T-cell (primary cell): ENCODE measurements around the gene PPHLN1. TPM values are rescaled to one million over a fixed set of nuclear protein-coding genes. Genes with fewer than 3 reads are reported as not detected.

ENCODE experiments used
- ATAC-seq, 4 experiments: fragments of 200-7000 bp in 3 of 4; fragments of 150-1000 bp in 1 of 4; cut with Tn5 transposase; replicated peaks in 1 of 4; 1 replicate in 3 of 4; 2 replicates in 1 of 4; pipeline ENCODE4 v1.10.0; 2021; ENCODE audit warnings: moderate library complexity in 3 of 4, mild to moderate bottlenecking in 2 of 4, moderate number of reproducible peaks in 1 of 4
- CTCF ChIA-PET, 2 donors: fragments of 300-600 bp; sonication (Branson Sonifier 250); formaldehyde crosslinking; loops; one replicate each; lab custom pipeline; 2022; ENCODE audit warnings: antibody characterized with exemption in 2 of 2; lab: Charles Lee
- POLR2A ChIA-PET, 2 donors: fragments of 300-600 bp; sonication (Branson Sonifier 250); formaldehyde crosslinking; loops; one replicate each; lab custom pipeline; 2022; ENCODE audit warnings: antibody characterized with exemption in 2 of 2; lab: Charles Lee
- DNase-seq, 35 experiments: peaks; one replicate each; pipeline versions ENCODE4 v3.0.0 to v3.0.0-alpha.2; 2013 to 2023
- H3K27ac ChIP-seq: one replicate; pipeline ENCODE4 v1.5.1; 2013; ENCODE audit warnings: low read length
- H3K27me3 ChIP-seq, 2 experiments: replicated peaks in 1 of 2; 1 replicate in 1 of 2; 2 replicates in 1 of 2; pipeline versions ENCODE4 v1.6.1 to v1.7.0; 2013; ENCODE audit warnings: low read length in 1 of 2, mixed read lengths in 1 of 2; ENCODE audit not compliant: control insufficient read depth in 2 of 2, insufficient read depth in 2 of 2; ENCODE audit errors: extremely low read depth in 1 of 2
- H3K36me3 ChIP-seq, 2 donors: 1 replicate in 1 of 2; 2 replicates in 1 of 2; pipeline versions ENCODE4 v1.6.1 to v1.7.0; 2013; ENCODE audit warnings: low read length in 1 of 2; ENCODE audit not compliant: control insufficient read depth in 2 of 2, insufficient read depth in 1 of 2; ENCODE audit errors: extremely low read depth in 1 of 2
- H3K4me1 ChIP-seq, 2 experiments: 1 replicate in 1 of 2; 2 replicates in 1 of 2; pipeline versions ENCODE4 v1.6.1 to v1.7.0; 2013; ENCODE audit warnings: low read length in 2 of 2, mixed read lengths in 1 of 2; ENCODE audit not compliant: insufficient read depth in 2 of 2, control insufficient read depth in 1 of 2; ENCODE audit errors: extremely low read depth in 1 of 2
- H3K4me3 ChIP-seq, 2 donors: 1 replicate in 1 of 2; 2 replicates in 1 of 2; pipeline versions ENCODE4 v1.5.1 to v1.7.0; 2013; ENCODE audit warnings: mild to moderate bottlenecking in 2 of 2, low read length in 1 of 2, moderate library complexity in 1 of 2; ENCODE audit not compliant: control insufficient read depth in 1 of 2; ENCODE audit errors: extremely low read depth in 1 of 2
- H3K9me3 ChIP-seq: 2 replicates; pipeline ENCODE4 v1.7.0; 2013
- H3K27ac Mint-ChIP-seq, 2 donors: one replicate each; pipeline ENCODE4 v1.8.0; 2020 to 2021; ENCODE audit warnings: mild to moderate bottlenecking in 2 of 2, mixed read lengths in 2 of 2
- H3K27me3 Mint-ChIP-seq, 2 donors: one replicate each; pipeline ENCODE4 v1.8.0; 2021 to 2022; ENCODE audit warnings: mixed read lengths in 2 of 2
- H3K36me3 Mint-ChIP-seq: one replicate; pipeline ENCODE4 v1.8.0; 2021; ENCODE audit warnings: mixed read lengths
- H3K4me1 Mint-ChIP-seq, 3 donors: one replicate each; pipeline ENCODE4 v1.8.0; 2020 to 2022; ENCODE audit warnings: mixed read lengths in 3 of 3, mild to moderate bottlenecking in 1 of 3
- H3K4me3 Mint-ChIP-seq, 3 donors: one replicate each; pipeline ENCODE4 v1.8.0; 2020 to 2022; ENCODE audit warnings: mild to moderate bottlenecking in 3 of 3, mixed read lengths in 3 of 3, moderate library complexity in 3 of 3
- H3K9me3 Mint-ChIP-seq, 3 donors: one replicate each; pipeline ENCODE4 v1.8.0; 2020 to 2022; ENCODE audit warnings: mixed read lengths in 3 of 3
- WGBS: methylation state at CpG from one replicate; pipeline ENCODE4 v1.1.5; 2013; ENCODE audit warnings: missing lambda C conversion rate; ENCODE audit not compliant: insufficient coverage; 5-methylcytosine and 5-hydroxymethylcytosine counted together
- total RNA-seq, 35 experiments: library from RNA in 6 of 35; stranded (reverse) in 6 of 35; fragments of 120-200 nt in 1 of 35; gene quantifications; one replicate each; pipeline versions ENCODE4 v1.2.1 to v1.2.4 and lab custom pipeline; 2013 to 2026

The PPHLN1 gene
- total RNA-seq, 5 donors from 2014 or later (not counting 1 experiment from before 2014, with no cell fraction given) = 70.8 to 98.9 (median 80.8) TPM

DNA sequence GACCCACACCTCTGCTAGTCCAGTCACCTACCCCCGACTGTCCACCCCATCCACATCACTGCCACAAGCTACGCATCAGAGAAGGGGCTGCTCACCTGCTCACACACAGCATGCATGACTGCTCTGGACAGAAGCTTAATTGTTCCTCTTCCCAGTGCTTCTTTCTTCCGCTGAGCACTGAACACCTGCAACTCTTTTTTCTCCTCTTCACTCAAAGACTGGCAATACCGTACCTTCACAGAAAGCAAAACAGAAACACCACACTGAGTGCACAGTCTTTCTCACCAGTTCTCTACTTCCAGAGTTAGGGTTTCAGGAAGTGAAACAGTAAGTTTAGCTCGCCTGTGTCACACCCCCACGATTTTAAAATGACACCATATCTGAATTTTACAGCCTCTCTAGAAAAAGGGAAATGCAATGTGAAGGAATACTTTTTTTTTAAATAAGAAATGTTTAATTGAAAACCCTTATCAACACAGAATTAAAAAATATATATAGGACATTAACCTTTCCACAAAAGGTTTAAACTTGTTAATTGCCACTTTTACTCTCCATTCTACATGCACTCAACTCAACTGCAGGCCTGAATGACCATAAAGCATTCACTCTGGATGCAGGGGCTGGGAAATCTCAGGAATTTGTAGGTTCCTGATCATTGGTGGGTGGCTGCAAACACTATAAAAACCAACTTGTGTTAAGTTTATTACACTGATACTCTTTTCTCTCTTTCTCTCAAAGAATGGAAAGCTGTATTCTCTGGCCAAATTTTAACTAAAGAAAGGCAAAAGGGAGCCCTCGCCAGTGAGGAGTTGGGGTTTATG, 143.6 kb downstream of the PPHLN1 start:
- H3K27ac Mint-ChIP-seq = no peak overlapping the region
- H3K9me3 Mint-ChIP-seq = no peaks in the 10 kb centered on the region
- ChIA-PET CTCF (interaction anchor here in 1 of 2 donors (0.5 kb wide), 1 partner anchor 62 kb away, joined by 4 read pairs; no protein-coding TSS in a partner anchor), POLR2A (no interaction called here)
- peaks cover 19 to 42% of the 10 kb centered on the region in 2 donors for H3K27me3 Mint-ChIP-seq
- Histone ChIP-seq H3K27me3 (peaks cover 0 to 10% of the 10 kb centered on the region in 2 experiments), H3K9me3 (no peaks in the 10 kb centered on the region), H3K4me3 (no peak overlapping the region), H3K4me1 (peaks cover 2 to 4% of the 10 kb centered on the region in 2 experiments), H3K36me3 (no peaks in the 10 kb centered on the region), H3K27ac (no peak overlapping the region)
- peaks cover 17 to 20% (median 20%) of the 10 kb centered on the region in 3 donors for H3K4me1 Mint-ChIP-seq
- peak overlapping the region in 2 of 3 donors; percentile 39 to 77 for H3K4me3 Mint-ChIP-seq
- peak; percentile 9 to 57 (median 39) for ATAC-seq
- WGBS = 27% methylated on average over 2 of the region's 7 CpGs
- DNase-seq = peak in 2 of 35 experiments; percentile 1 to 12
- no peaks in the 10 kb centered on the region for H3K36me3 Mint-ChIP-seq

DNA sequence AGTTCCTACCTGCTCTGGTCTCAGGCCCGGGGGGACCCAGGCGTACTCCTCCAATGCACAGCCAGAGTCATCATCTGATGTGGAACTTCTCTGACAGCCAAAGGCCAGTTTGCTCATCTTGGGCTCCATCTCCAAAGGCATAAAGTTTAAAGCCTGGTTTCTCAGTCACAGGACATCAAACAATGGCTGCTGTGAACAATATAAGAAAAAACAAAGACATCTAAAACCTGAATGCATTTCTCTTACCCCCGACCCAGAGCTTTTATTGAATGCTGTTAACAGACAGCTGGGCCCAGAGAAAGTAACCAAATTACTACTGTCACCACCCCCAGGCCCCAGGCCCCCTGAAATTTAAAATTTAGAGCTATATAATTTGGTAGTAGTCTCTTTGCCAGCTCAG, 146.4 kb downstream of the PPHLN1 start:
- H3K4me1 Mint-ChIP-seq = peaks cover 17 to 22% (median 20%) of the 10 kb centered on the region in 3 donors
- CTCF ChIA-PET = no interaction called here
- DNase-seq (no peak), ATAC-seq (no peak)
- H3K36me3 ChIP-seq = no peaks in the 10 kb centered on the region
- no peaks in the 10 kb centered on the region for H3K36me3 Mint-ChIP-seq
- H3K4me3 ChIP-seq = no peak overlapping the region
- H3K4me1 ChIP-seq = peaks cover 2 to 4% of the 10 kb centered on the region in 2 experiments
- peaks cover 0 to 17% of the 10 kb centered on the region in 2 experiments for H3K27me3 ChIP-seq
- peaks cover 25 to 31% of the 10 kb centered on the region in 2 donors for H3K27me3 Mint-ChIP-seq
- no peak overlapping the region for H3K27ac Mint-ChIP-seq
- no peaks in the 10 kb centered on the region for H3K9me3 Mint-ChIP-seq
- WGBS = no CpG with 5 or more reads among the region's 3 CpGs
- POLR2A ChIA-PET = no interaction called here
- no peaks in the 10 kb centered on the region for H3K9me3 ChIP-seq
- no peak overlapping the region for H3K27ac ChIP-seq
- H3K4me3 Mint-ChIP-seq = no peak overlapping the region

- POLR2A ChIA-PET = no interaction called here
- no peak for ATAC-seq
These were observed 147.2 kb downstream of the PPHLN1 start for GRCh38 chr12:42473130-42473529.

DNA sequence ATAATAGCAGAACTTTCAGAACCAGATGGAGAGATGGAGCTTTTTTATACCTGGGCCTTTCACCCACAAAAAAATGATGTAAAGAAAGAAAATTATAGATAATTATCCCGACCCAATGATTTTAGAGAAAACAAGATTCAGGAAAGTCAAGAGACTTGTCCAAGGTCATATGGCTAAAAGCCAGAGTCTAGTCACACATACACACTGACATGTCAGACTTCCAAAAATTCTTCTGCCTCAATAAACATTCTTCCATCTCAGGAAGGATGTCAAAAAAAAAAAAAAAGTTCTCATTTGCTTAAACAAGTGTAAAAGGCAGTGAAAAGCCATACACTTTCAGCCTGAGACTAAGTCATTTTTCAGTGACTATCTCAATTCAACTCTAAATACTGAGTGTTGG, 147.6 kb downstream of the PPHLN1 start:
- Mint-ChIP-seq H3K27ac (no peak overlapping the region), H3K9me3 (no peaks in the 10 kb centered on the region), H3K4me1 (peaks cover 13 to 17% (median 16%) of the 10 kb centered on the region in 3 donors), H3K27me3 (peaks cover 25 to 34% of the 10 kb centered on the region in 2 donors), H3K36me3 (no peaks in the 10 kb centered on the region), H3K4me3 (no peak overlapping the region)
- Histone ChIP-seq H3K4me1 (peaks cover 1 to 2% of the 10 kb centered on the region in 2 experiments), H3K36me3 (no peaks in the 10 kb centered on the region), H3K9me3 (no peaks in the 10 kb centered on the region), H3K27me3 (peaks cover 0 to 16% of the 10 kb centered on the region in 2 experiments), H3K4me3 (no peak overlapping the region), H3K27ac (no peak overlapping the region)
- ChIA-PET CTCF (no interaction called here), POLR2A (no interaction called here)
- DNase-seq (no peak), ATAC-seq (no peak)
- WGBS = no CpG with 5 or more reads among the region's 1 CpG

More at GRCh38 chr12:42473130-42473529, 147.2 kb downstream of the PPHLN1 start:
- Mint-ChIP-seq H3K4me3 (no peak overlapping the region), H3K4me1 (peaks cover 17 to 22% (median 20%) of the 10 kb centered on the region in 3 donors), H3K27me3 (peaks cover 25 to 34% of the 10 kb centered on the region in 2 donors), H3K9me3 (no peaks in the 10 kb centered on the region), H3K36me3 (no peaks in the 10 kb centered on the region), H3K27ac (no peak overlapping the region)
- DNase-seq = no peak
- Histone ChIP-seq H3K9me3 (no peaks in the 10 kb centered on the region), H3K27me3 (peaks cover 0 to 17% of the 10 kb centered on the region in 2 experiments), H3K4me1 (peaks cover 2 to 4% of the 10 kb centered on the region in 2 experiments), H3K27ac (no peak overlapping the region), H3K36me3 (no peaks in the 10 kb centered on the region), H3K4me3 (no peak overlapping the region)
- no CpG with 5 or more reads among the region's 1 CpG for WGBS
- CTCF ChIA-PET = no interaction called here

GRCh38 chr12:42474391-42474790, 148.4 kb downstream of the PPHLN1 start:
- DNase-seq = no peak
- Mint-ChIP-seq H3K36me3 (no peaks in the 10 kb centered on the region), H3K27me3 (peaks cover 28 to 34% of the 10 kb centered on the region in 2 donors), H3K4me1 (peaks cover 5 to 9% (median 8%) of the 10 kb centered on the region in 3 donors), H3K4me3 (no peak overlapping the region), H3K9me3 (no peaks in the 10 kb centered on the region), H3K27ac (no peak overlapping the region)
- Histone ChIP-seq H3K4me3 (no peak overlapping the region), H3K27me3 (peaks cover 0 to 15% of the 10 kb centered on the region in 2 experiments), H3K4me1 (peaks cover 0 to 2% of the 10 kb centered on the region in 2 experiments), H3K27ac (no peak overlapping the region), H3K9me3 (no peaks in the 10 kb centered on the region), H3K36me3 (no peaks in the 10 kb centered on the region)
- WGBS = no CpG with 5 or more reads among the region's 2 CpGs
- POLR2A ChIA-PET = no interaction called here
- ATAC-seq = no peak
- CTCF ChIA-PET = no interaction called here

- peaks cover 0 to 3% (median under 1%) of the 10 kb centered on the region in 3 donors for H3K4me1 Mint-ChIP-seq
- no peak for ATAC-seq
- DNase-seq = no peak
- H3K4me3 Mint-ChIP-seq = no peak overlapping the region
- no peaks in the 10 kb centered on the region for H3K36me3 ChIP-seq
- no peaks in the 10 kb centered on the region for H3K9me3 ChIP-seq
- WGBS = 76% methylated on average over 2 of the region's 3 CpGs
- peaks cover 33 to 40% of the 10 kb centered on the region in 2 donors for H3K27me3 Mint-ChIP-seq
- peaks cover 0 to 15% of the 10 kb centered on the region in 2 experiments for H3K27me3 ChIP-seq
- H3K27ac Mint-ChIP-seq = no peak overlapping the region
- CTCF ChIA-PET = no interaction called here
- H3K27ac ChIP-seq = no peak overlapping the region
- H3K4me1 ChIP-seq = no peaks in the 10 kb centered on the region
- no peaks in the 10 kb centered on the region for H3K9me3 Mint-ChIP-seq
- POLR2A ChIA-PET = no interaction called here
- no peak overlapping the region for H3K4me3 ChIP-seq
- H3K36me3 Mint-ChIP-seq = no peaks in the 10 kb centered on the region
These were observed 149.1 kb downstream of the PPHLN1 start for GRCh38 chr12:42475106-42475505.
